SK-N-SH (cell line): ENCODE measurements around the gene NYNRIN. TPM values are rescaled to one million over a fixed set of nuclear protein-coding genes. Genes with fewer than 3 reads are reported as not detected.

Experiments used
- CTCF ChIA-PET: fragments of 300-600, 350-600 bp; formaldehyde crosslinking; extraction: SDS; loops from one replicate; lab custom pipeline; 2021; lab: Yijun Ruan, JAX
- POLR2A ChIA-PET: fragments of 350-600 bp; sonication (Branson Sonifier 250); formaldehyde crosslinking; extraction: SDS; loops from one replicate; lab custom pipeline; 2020; ENCODE audit warnings: antibody characterized with exemption, inconsistent platforms; lab: Yijun Ruan, JAX
- DNase-seq: peaks from one replicate; pipeline ENCODE4 v3.0.0; 2012
- H2AFZ ChIP-seq: fragments of 200-600 bp; sonication (generic); 2 replicates; pipeline ENCODE4 v1.8.1; 2016; ENCODE audit warnings: antibody characterized with exemption, mild to moderate bottlenecking, low read depth
- H3F3A ChIP-seq: fragments of 200-600 bp; sonication (generic); replicated peaks from 2 replicates; pipeline ENCODE3; 2016; ENCODE audit warnings: antibody characterized with exemption, mild to moderate bottlenecking; ENCODE audit not compliant: insufficient read depth
- H3K27ac ChIP-seq, 2 experiments: fragments of 200-500 bp in 1 of 2; fragments of 200-600 bp in 1 of 2; sonication (Bioruptor generic) in 1 of 2; sonication (generic), shearing (Covaris generic) in 1 of 2; 2 replicates each; pipeline versions ENCODE4 v1.5.1 to v1.6.1; 2014 to 2016; ENCODE audit warnings: low read depth in 2 of 2, inconsistent platforms in 1 of 2, low read length in 1 of 2, mild to moderate bottlenecking in 1 of 2, mixed read lengths in 1 of 2
- H3K27me3 ChIP-seq: fragments of 200-600 bp; sonication (generic), shearing (Covaris generic); 2 replicates; pipeline ENCODE4 v1.6.1; 2016; ENCODE audit warnings: mixed run types; ENCODE audit not compliant: insufficient read depth
- H3K36me3 ChIP-seq, 2 experiments: fragments of 200-500 bp in 1 of 2; fragments of 200-600 bp in 1 of 2; sonication (Bioruptor generic) in 1 of 2; sonication (generic) in 1 of 2; replicated peaks in 1 of 2; 2 replicates each; pipeline versions ENCODE3 to v1.5.1; 2014 to 2016; ENCODE audit warnings: low read length in 1 of 2, mild to moderate bottlenecking in 1 of 2; ENCODE audit not compliant: insufficient read depth in 2 of 2, control insufficient read depth in 1 of 2
- H3K4me1 ChIP-seq, 2 experiments: fragments of 200-500 bp in 1 of 2; fragments of 200-600 bp in 1 of 2; sonication (Bioruptor generic) in 1 of 2; sonication (generic), shearing (Covaris generic) in 1 of 2; 2 replicates each; pipeline versions ENCODE4 v1.5.1 to v1.6.1; 2014 to 2016; ENCODE audit warnings: low read depth in 1 of 2, low read length in 1 of 2, mixed run types in 1 of 2; ENCODE audit not compliant: insufficient read depth in 2 of 2, control insufficient read depth in 1 of 2
- H3K4me2 ChIP-seq: fragments of 200-600 bp; sonication (generic), shearing (Covaris generic); 2 replicates; pipeline ENCODE4 v1.6.1; 2017; ENCODE audit warnings: mixed run types
- H3K4me3 ChIP-seq, 2 experiments: fragments of 200-500 bp in 1 of 2; fragments of 200-600 bp in 1 of 2; sonication (Bioruptor generic) in 1 of 2; sonication (generic), shearing (Covaris generic) in 1 of 2; 2 replicates each; pipeline versions ENCODE4 v1.5.1 to v1.8.1; 2014 to 2016; ENCODE audit warnings: low read depth in 2 of 2, inconsistent platforms in 1 of 2, low read length in 1 of 2, mild to moderate bottlenecking in 1 of 2, mixed read lengths in 1 of 2, moderate library complexity in 1 of 2
- H3K79me2 ChIP-seq: fragments of 200-600 bp; sonication (generic); 2 replicates; pipeline ENCODE4 v1.8.1; 2017; ENCODE audit warnings: mild to moderate bottlenecking; ENCODE audit not compliant: insufficient read depth
- H3K9ac ChIP-seq: fragments of 200-600 bp; sonication (generic); 2 replicates; pipeline ENCODE4 v1.6.1; 2017; ENCODE audit warnings: mixed run types
- H3K9me2 ChIP-seq: fragments of 200-600 bp; sonication (generic); 2 replicates; pipeline ENCODE4 v1.6.1; 2017; ENCODE audit warnings: mixed run types
- H3K9me3 ChIP-seq: fragments of 200-600 bp; sonication (generic); 2 replicates; pipeline ENCODE4 v1.6.1; 2017; ENCODE audit warnings: mixed run types, mild to moderate bottlenecking, moderate library complexity
- H4K20me1 ChIP-seq: fragments of 200-600 bp; sonication (generic); 2 replicates; pipeline ENCODE4 v1.6.1; 2017; ENCODE audit warnings: mild to moderate bottlenecking, mixed run types; ENCODE audit not compliant: insufficient read depth
- CHD2 ChIP-seq: fragments of 150-350 bp; IDR thresholded peaks from 2 replicates; pipeline ENCODE4 v1.6.1; 2018; ENCODE audit warnings: low read length; ENCODE audit not compliant: partially characterized antibody
- ELF1 ChIP-seq: IDR thresholded peaks from 2 replicates; pipeline ENCODE4 v1.4.0; 2012
- EP300 ChIP-seq, 2 experiments: IDR thresholded peaks; 2 replicates each; pipeline versions ENCODE4 v1.4.0 to v1.6.1; 2012; ENCODE audit warnings: borderline replicate concordance in 1 of 2, low read depth in 1 of 2, low read length in 1 of 2
- EZH2phosphoT487 ChIP-seq: fragments of 200-600 bp; sonication (generic); IDR thresholded peaks from 2 replicates; pipeline ENCODE4 v1.6.1; 2017; ENCODE audit warnings: low read depth, mixed run types, mild to moderate bottlenecking, antibody characterized with exemption, moderate library complexity, borderline replicate concordance
- FOXJ3 ChIP-seq: sonication (generic); formaldehyde crosslinking; IDR thresholded peaks from 2 replicates; pipeline ENCODE4 v1.5.1; 2020; ENCODE audit warnings: mild to moderate bottlenecking, missing genetic modification reagents
- GABPA ChIP-seq: IDR thresholded peaks from 2 replicates; pipeline ENCODE4 v1.4.0; 2012; ENCODE audit warnings: low read depth, mild to moderate bottlenecking
- GATA2 ChIP-seq: sonication (generic); formaldehyde crosslinking; IDR thresholded peaks from 2 replicates; pipeline ENCODE4 v1.5.0; 2020; ENCODE audit warnings: mild to moderate bottlenecking, missing genetic modification reagents
- JUND ChIP-seq: IDR thresholded peaks from 2 replicates; pipeline ENCODE4 v1.4.0; 2012
- NFIC ChIP-seq: IDR thresholded peaks from 2 replicates; pipeline ENCODE4 v1.4.0; 2012; ENCODE audit warnings: borderline replicate concordance
- NRF1 ChIP-seq: IDR thresholded peaks from 2 replicates; pipeline ENCODE4 v1.6.1; 2012; ENCODE audit warnings: low read depth, mild to moderate bottlenecking, low read length
- POLR2AphosphoS5 ChIP-seq: IDR thresholded peaks from 2 replicates; pipeline ENCODE4 v1.6.1; 2012; ENCODE audit warnings: low read depth, low read length
- RAD21 ChIP-seq: IDR thresholded peaks from 2 replicates; pipeline ENCODE4 v1.6.1; 2012; ENCODE audit warnings: mild to moderate bottlenecking, low read length
- RCOR1 ChIP-seq: fragments of 150-350 bp; IDR thresholded peaks from 2 replicates; pipeline ENCODE4 v1.6.1; 2017; ENCODE audit warnings: antibody characterized with exemption, low read length
- RFX5 ChIP-seq: IDR thresholded peaks from 2 replicates; pipeline ENCODE4 v1.6.1; 2012; ENCODE audit warnings: mild to moderate bottlenecking, improper control_type of control experiment, low read length
- RXRA ChIP-seq: IDR thresholded peaks from 2 replicates; pipeline ENCODE4 v1.4.0; 2012; ENCODE audit warnings: low read depth, mild to moderate bottlenecking, borderline replicate concordance
- SIN3A ChIP-seq: IDR thresholded peaks from 2 replicates; pipeline ENCODE4 v1.6.1; 2012; ENCODE audit warnings: low read depth, mild to moderate bottlenecking, low read length, moderate library complexity, borderline replicate concordance
- TCF12 ChIP-seq: IDR thresholded peaks from 2 replicates; pipeline ENCODE4 v1.4.0; 2012
- WGBS: methylation state at CpG from one replicate; pipeline ENCODE4 v1.1.6; 2017; ENCODE audit warnings: low lambda C conversion rate; 5-methylcytosine and 5-hydroxymethylcytosine counted together
- polyA plus RNA-seq, 3 experiments: library from polyadenylated mRNA; depleted of rRNA; stranded (reverse); fragments of >200 nt; gene quantifications; 2 replicates each; pipeline ENCODE4 v1.2.3, GENCODE V29; 2012
- TF ChIP-seq, protein P1 (sequence below): fragments of 150-350 bp; IDR thresholded peaks from 2 replicates; pipeline ENCODE4 v1.6.1; 2017; ENCODE audit warnings: antibody characterized with exemption, low read length, low read depth, borderline replicate concordance
- TF ChIP-seq, protein P2 (sequence below): IDR thresholded peaks from 2 replicates; pipeline ENCODE4 v1.4.0; 2012; ENCODE audit warnings: low read depth, borderline replicate concordance
- TF ChIP-seq, protein P3 (sequence below): IDR thresholded peaks from 2 replicates; pipeline ENCODE4 v1.6.1; 2012; ENCODE audit warnings: mild to moderate bottlenecking, low read depth, low read length, moderate library complexity

Gene NYNRIN
- polyA plus RNA-seq, 1 of the 3 experiments (the other 2 are of a cell fraction): 4.8 TPM

DNA sequence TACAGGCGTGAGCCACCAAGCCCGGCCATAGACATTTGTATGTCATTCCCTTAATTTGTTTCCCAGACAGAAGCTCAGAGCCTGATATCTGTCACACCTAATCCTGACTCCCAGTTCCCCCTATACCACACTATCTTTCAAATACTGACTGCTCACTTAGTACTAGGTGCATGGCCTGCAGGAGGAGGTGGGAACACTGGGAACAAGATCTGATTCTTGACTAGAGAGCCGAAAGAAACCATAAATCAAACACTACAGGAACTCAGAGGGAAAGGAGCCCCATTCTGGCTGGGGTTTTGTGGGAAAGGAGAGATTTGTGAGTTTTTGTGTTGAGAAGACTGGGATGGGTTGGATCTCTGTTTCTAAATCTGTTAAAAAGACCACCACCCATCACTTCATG, 35.9 kb downstream of the NYNRIN start:
- Histone ChIP-seq H3K36me3 (peaks cover 45 to 61% of the 10 kb centered on the region in 2 experiments), H3K27me3 (no peaks in the 10 kb centered on the region), H4K20me1 (peaks cover 16% of the 10 kb centered on the region), H3K9ac (no peak overlapping the region), H3K4me3 (no peak overlapping the region), H3K9me2 (no peaks in the 10 kb centered on the region), H3K4me1 (peaks cover 15 to 19% of the 10 kb centered on the region in 2 experiments; a peak in 2 of 4 replicates), H3K79me2 (peaks cover 38% of the 10 kb centered on the region), H3F3A (peaks cover 31% of the 10 kb centered on the region), H3K27ac (no peak overlapping the region), H3K9me3 (no peaks in the 10 kb centered on the region), H3K4me2 (no peak overlapping the region), H2AFZ (no peak overlapping the region)
- ChIA-PET POLR2A (no interaction called here), CTCF (interaction anchor here (2.8 to 16.4 kb wide), 10 partner anchors 13 to 135 kb away, joined by 14 to 445 read pairs (median 27); partner anchors contain the start of genes ADCY4, CIDEB, DHRS1 and LTB4R2)
- no peak for DNase-seq
- TF ChIP-seq RCOR1 (no peak), JUND (no peak), EZH2phosphoT487 (no peak), EP300 (IDR thresholded peaks at IDR 0.05; ENCODE audit: borderline replicate concordance in 1 of 2, low read depth in 1 of 2, low read length in 1 of 2) (no peak), SIN3A (no peak), TCF12 (no peak), RXRA (no peak), NFIC (no peak), NRF1 (no peak), RAD21 (no peak)
- TF ChIP-seq, protein P1, sequence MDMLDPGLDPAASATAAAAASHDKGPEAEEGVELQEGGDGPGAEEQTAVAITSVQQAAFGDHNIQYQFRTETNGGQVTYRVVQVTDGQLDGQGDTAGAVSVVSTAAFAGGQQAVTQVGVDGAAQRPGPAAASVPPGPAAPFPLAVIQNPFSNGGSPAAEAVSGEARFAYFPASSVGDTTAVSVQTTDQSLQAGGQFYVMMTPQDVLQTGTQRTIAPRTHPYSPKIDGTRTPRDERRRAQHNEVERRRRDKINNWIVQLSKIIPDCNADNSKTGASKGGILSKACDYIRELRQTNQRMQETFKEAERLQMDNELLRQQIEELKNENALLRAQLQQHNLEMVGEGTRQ: no peak
- TF ChIP-seq, protein P2, sequence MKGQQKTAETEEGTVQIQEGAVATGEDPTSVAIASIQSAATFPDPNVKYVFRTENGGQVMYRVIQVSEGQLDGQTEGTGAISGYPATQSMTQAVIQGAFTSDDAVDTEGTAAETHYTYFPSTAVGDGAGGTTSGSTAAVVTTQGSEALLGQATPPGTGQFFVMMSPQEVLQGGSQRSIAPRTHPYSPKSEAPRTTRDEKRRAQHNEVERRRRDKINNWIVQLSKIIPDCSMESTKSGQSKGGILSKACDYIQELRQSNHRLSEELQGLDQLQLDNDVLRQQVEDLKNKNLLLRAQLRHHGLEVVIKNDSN: no peak
- WGBS: 85% methylated on average over 3 of the region's 3 CpGs

DNA sequence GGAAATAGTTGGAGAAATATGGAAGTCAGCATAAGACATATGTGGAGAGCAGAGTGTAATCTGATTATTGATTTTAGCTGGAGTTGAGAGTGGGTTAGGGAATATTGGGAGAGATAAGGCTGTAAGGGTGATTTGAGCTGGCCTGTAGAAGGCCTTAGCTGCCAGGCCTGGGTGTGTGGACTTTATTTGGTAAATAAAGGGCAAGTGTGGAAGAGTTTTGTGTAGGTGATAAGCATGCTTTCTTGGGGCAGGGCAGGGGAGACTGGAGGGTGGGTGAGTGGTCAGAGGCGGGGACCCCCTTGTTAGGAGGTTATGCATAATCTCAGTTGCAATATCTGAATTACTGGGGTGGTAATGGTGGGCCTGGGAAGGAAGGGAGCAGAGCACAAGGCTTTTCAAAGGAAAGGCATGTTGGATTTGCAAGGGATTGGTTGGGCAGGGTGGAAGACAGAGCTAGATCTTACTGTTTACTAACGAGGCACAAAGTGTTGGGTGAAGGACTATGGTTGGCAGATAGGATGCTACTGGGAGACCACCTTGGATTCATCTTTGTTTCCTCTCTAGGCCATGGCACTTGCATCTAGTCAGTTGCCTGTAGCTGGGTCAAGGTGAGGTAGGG, 36.5 kb downstream of the NYNRIN start:
- Histone ChIP-seq H3F3A (peaks cover 31% of the 10 kb centered on the region), H4K20me1 (peaks cover 16% of the 10 kb centered on the region), H3K4me1 (peaks cover 15 to 24% of the 10 kb centered on the region in 2 experiments; a peak in 2 of 4 replicates), H3K36me3 (peaks cover 46 to 67% of the 10 kb centered on the region in 2 experiments), H3K27ac (no peak overlapping the region), H3K9ac (no peak overlapping the region), H3K79me2 (peaks cover 38% of the 10 kb centered on the region), H3K9me2 (no peaks in the 10 kb centered on the region), H3K27me3 (no peaks in the 10 kb centered on the region), H3K4me3 (no peak overlapping the region), H2AFZ (no peak overlapping the region), H3K4me2 (no peak overlapping the region), H3K9me3 (no peaks in the 10 kb centered on the region)
- 92% methylated on average over 2 of the region's 2 CpGs for WGBS
- CTCF ChIA-PET: interaction anchor here (1.6 to 16.4 kb wide), 22 partner anchors 7 to 223 kb away, joined by 4 to 445 read pairs (median 20); partner anchors contain the start of genes ADCY4, CIDEB, DHRS1 and LTB4R2
- POLR2A ChIA-PET: no interaction called here
- no peak for DNase-seq
- TF ChIP-seq GATA2 (CRISPR knock-in tag) (no peak), RXRA (no peak), GABPA (no peak), EP300 (IDR thresholded peaks at IDR 0.05; ENCODE audit: borderline replicate concordance in 1 of 2, low read depth in 1 of 2, low read length in 1 of 2) (no peak), RFX5 (no peak), ELF1 (no peak), FOXJ3 (CRISPR knock-in tag) (no peak), POLR2AphosphoS5 (no peak), CHD2 (no peak)
- TF ChIP-seq, protein P1: no peak
- TF ChIP-seq, protein P3, sequence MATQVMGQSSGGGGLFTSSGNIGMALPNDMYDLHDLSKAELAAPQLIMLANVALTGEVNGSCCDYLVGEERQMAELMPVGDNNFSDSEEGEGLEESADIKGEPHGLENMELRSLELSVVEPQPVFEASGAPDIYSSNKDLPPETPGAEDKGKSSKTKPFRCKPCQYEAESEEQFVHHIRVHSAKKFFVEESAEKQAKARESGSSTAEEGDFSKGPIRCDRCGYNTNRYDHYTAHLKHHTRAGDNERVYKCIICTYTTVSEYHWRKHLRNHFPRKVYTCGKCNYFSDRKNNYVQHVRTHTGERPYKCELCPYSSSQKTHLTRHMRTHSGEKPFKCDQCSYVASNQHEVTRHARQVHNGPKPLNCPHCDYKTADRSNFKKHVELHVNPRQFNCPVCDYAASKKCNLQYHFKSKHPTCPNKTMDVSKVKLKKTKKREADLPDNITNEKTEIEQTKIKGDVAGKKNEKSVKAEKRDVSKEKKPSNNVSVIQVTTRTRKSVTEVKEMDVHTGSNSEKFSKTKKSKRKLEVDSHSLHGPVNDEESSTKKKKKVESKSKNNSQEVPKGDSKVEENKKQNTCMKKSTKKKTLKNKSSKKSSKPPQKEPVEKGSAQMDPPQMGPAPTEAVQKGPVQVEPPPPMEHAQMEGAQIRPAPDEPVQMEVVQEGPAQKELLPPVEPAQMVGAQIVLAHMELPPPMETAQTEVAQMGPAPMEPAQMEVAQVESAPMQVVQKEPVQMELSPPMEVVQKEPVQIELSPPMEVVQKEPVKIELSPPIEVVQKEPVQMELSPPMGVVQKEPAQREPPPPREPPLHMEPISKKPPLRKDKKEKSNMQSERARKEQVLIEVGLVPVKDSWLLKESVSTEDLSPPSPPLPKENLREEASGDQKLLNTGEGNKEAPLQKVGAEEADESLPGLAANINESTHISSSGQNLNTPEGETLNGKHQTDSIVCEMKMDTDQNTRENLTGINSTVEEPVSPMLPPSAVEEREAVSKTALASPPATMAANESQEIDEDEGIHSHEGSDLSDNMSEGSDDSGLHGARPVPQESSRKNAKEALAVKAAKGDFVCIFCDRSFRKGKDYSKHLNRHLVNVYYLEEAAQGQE: no peak
- TF ChIP-seq, protein P2: no peak
